Upper lobe of right lung (tissue), 1 donor: ENCODE data around the gene BMI1. TPM values are rescaled to one million over a fixed set of nuclear protein-coding genes. Genes with fewer than 3 reads are reported as not detected.

Experiments
- ATAC-seq: fragments of 200-7000 bp; cut with Tn5 transposase; one replicate; pipeline ENCODE4 v1.9.1; 2020; ENCODE audit warnings: mild to moderate bottlenecking, moderate library complexity
- DNase-seq: peaks from one replicate; pipeline ENCODE4 v3.0.0-alpha.2; 2020
- H3K27ac ChIP-seq: fragments of 200-600 bp; one replicate; pipeline ENCODE4 v1.8.0; 2022
- H3K27me3 ChIP-seq: fragments of 200-600 bp; one replicate; pipeline ENCODE4 v1.8.0; 2022; ENCODE audit warnings: mild to moderate bottlenecking
- H3K36me3 ChIP-seq: fragments of 200-600 bp; one replicate; pipeline ENCODE4 v1.8.0; 2022
- H3K4me1 ChIP-seq: fragments of 200-600 bp; one replicate; pipeline ENCODE4 v1.8.0; 2022
- H3K4me3 ChIP-seq: fragments of 200-600 bp; one replicate; pipeline ENCODE4 v1.8.0; 2022; ENCODE audit warnings: mild to moderate bottlenecking
- H3K9me3 ChIP-seq: fragments of 200-600 bp; one replicate; pipeline ENCODE4 v1.8.0; 2022
- intact Hi-C: fragments of 100-400 bp; cut with DNase I; formaldehyde crosslinking; loops from one replicate; pipeline ENCODE4 v1.11.0; 2022
- total RNA-seq: library from RNA; stranded (reverse); fragmentation: NEBNext Ultra II Directional; extraction: Animal tissue kit (Norgen Biotek cat#: 25700); gene quantifications from one replicate; pipeline ENCODE4 v1.2.1, GENCODE V29; 2021
- TF ChIP-seq, protein P1 (sequence below): fragments of 200-600 bp; IDR thresholded peaks from one replicate; pipeline ENCODE4 v1.8.0; 2022; ENCODE audit warnings: antibody characterized with exemption
- donor health status: DM: no; HTN: yes; CAD: no; lungs with severe emphysema.

Gene BMI1
- total RNA-seq, 1 donor from 2014 or later, result 50.9 TPM

DNA sequence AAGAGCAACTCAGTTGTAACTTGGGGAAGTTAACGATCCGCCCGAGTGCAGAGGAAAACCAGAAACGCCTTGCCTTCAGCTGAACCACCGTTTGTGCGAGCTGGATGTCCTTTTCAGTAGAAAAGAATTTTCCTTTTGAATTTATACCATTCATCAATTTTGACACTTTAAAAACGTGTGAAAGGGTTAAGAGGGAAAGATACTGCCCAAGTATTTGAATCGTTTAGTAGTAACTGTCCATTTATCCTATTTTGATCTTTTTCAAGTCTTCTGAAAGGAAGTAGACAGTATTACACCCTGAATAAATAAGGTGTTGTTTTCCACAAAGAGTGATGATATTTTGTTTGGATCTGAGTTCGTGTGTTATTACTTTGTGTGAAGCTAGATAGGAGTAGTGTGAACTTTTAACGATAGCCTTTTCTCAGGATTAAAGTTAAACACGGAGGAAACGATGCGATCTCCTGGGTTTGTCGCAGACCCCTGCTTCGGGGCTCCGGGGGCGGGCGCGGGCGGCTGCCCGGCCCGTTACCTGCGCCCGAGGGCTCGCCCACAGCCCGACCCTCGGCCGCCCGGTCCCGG, 830 bp upstream of the BMI1 start:
- TF ChIP-seq, protein P1, sequence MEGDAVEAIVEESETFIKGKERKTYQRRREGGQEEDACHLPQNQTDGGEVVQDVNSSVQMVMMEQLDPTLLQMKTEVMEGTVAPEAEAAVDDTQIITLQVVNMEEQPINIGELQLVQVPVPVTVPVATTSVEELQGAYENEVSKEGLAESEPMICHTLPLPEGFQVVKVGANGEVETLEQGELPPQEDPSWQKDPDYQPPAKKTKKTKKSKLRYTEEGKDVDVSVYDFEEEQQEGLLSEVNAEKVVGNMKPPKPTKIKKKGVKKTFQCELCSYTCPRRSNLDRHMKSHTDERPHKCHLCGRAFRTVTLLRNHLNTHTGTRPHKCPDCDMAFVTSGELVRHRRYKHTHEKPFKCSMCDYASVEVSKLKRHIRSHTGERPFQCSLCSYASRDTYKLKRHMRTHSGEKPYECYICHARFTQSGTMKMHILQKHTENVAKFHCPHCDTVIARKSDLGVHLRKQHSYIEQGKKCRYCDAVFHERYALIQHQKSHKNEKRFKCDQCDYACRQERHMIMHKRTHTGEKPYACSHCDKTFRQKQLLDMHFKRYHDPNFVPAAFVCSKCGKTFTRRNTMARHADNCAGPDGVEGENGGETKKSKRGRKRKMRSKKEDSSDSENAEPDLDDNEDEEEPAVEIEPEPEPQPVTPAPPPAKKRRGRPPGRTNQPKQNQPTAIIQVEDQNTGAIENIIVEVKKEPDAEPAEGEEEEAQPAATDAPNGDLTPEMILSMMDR, result no peak
- Histone ChIP-seq H3K4me1 (peaks cover 46% of the 10 kb centered on the region), H3K4me3 (peak overlapping the region; percentile 56), H3K27ac (peak overlapping the region; percentile 78), H3K9me3 (no peaks in the 10 kb centered on the region), H3K36me3 (no peaks in the 10 kb centered on the region), H3K27me3 (peaks cover 6% of the 10 kb centered on the region)
- DNase-seq (no peak), ATAC-seq (no peak)
- intact Hi-C loops, result no loop called here

DNA sequence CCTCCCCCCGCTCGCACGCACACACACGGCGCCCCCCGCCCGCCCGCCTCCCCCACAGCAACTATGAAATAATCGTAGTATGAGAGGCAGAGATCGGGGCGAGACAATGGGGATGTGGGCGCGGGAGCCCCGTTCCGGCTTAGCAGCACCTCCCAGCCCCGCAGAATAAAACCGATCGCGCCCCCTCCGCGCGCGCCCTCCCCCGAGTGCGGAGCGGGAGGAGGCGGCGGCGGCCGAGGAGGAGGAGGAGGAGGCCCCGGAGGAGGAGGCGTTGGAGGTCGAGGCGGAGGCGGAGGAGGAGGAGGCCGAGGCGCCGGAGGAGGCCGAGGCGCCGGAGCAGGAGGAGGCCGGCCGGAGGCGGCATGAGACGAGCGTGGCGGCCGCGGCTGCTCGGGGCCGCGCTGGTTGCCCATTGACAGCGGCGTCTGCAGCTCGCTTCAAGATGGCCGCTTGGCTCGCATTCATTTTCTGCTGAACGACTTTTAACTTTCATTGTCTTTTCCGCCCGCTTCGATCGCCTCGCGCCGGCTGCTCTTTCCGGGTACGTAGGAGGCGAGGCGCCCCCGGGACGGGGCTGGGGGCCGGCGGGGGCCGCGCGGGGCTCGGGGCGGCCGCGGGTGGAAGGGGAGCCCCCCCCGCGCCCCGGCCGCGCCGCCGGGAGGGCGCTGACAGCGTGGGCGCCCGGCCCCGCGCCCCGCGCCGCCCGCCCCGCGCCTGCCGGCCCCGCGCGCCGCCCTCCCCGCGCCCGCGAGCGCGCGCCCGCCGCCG, 441 bp downstream of the BMI1 start:
- ATAC-seq (peak; percentile 59), DNase-seq (peak; percentile 87)
- Histone ChIP-seq H3K27me3 (peaks cover 6% of the 10 kb centered on the region), H3K27ac (peak overlapping the region; percentile 95), H3K36me3 (no peaks in the 10 kb centered on the region), H3K9me3 (no peaks in the 10 kb centered on the region), H3K4me1 (peaks cover 47% of the 10 kb centered on the region), H3K4me3 (peak overlapping the region; percentile 90)
- intact Hi-C loops, result no loop called here
- TF ChIP-seq, protein P1, result no peak

DNA sequence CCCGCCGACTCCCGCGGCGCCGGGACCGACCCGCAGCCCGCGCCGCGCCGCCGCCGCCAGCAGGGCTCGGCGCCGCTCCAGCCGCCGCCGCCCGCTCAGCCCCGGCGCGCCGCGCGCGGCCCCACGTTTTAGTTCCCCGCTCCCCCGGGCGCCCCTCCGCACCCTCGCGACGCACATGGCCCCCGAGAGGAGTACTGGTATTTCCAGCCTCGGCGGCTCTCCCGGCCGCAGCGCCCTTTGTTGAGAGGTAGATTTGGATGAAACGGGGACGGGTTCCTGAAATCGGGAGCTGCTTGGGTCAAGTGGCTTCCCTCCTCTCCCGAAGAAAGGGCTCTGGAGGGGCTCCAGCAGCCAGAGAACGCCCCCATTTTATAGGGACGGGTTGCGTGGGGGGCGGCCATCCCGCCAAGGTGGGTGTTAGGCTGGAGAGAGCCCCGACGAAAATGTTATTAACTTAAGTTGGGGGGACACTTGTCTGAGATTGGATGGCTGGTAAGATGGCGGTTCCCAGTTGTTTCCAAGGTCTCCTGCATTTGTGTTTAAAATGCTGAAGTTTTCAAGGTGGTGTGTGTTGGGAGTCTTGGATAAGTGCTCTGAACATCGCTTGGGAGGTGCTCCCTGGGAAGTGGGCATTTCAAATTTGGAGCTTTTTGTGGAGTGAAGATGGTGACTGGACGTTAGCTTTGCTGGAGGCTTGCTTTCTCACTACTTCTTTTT, 1.2 kb downstream of the BMI1 start:
- TF ChIP-seq, protein P1, result no peak
- H3K9me3 ChIP-seq, result no peaks in the 10 kb centered on the region
- H3K4me3 ChIP-seq, result peak overlapping the region; percentile 78
- peaks cover 6% of the 10 kb centered on the region for H3K27me3 ChIP-seq
- no peak overlapping the region for H3K27ac ChIP-seq
- ATAC-seq, result no peak
- H3K4me1 ChIP-seq, result peaks cover 45% of the 10 kb centered on the region
- intact Hi-C loops, result no loop called here
- DNase-seq, result peak; percentile 74
- peaks cover 6% of the 10 kb centered on the region for H3K36me3 ChIP-seq

DNA sequence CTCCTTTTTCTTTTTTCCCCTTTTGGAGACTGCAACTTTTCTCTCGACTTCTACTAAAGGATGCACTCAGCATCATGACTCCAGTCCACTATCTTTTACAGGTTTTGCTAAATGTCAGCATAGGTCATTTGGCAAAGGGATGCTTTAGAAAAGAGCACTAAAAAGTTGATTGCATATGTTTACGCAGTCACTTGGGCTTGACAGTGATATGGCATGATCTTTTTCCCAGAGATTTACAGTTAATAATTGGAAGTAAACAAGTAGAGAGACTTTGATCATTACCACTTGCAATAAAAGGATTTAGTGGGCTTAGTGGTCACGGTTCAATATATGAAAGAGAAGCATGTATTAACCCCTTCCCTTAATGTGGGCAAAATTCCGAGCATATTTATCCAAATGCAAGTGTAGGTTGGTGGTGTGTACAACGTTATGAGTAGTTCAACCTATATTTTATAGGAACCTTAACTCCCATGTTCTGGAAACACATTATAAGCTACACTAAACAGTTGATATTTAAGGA, 1.8 kb downstream of the BMI1 start:
- H3K4me3 ChIP-seq, result peak overlapping the region; percentile 78
- H3K36me3 ChIP-seq, result peaks cover 11% of the 10 kb centered on the region
- TF ChIP-seq, protein P1, result no peak
- H3K27ac ChIP-seq, result no peak overlapping the region
- H3K9me3 ChIP-seq, result no peaks in the 10 kb centered on the region
- intact Hi-C loops, result no loop called here
- H3K4me1 ChIP-seq, result peaks cover 39% of the 10 kb centered on the region
- no peak for ATAC-seq
- no peak for DNase-seq
- peaks cover 6% of the 10 kb centered on the region for H3K27me3 ChIP-seq

DNA sequence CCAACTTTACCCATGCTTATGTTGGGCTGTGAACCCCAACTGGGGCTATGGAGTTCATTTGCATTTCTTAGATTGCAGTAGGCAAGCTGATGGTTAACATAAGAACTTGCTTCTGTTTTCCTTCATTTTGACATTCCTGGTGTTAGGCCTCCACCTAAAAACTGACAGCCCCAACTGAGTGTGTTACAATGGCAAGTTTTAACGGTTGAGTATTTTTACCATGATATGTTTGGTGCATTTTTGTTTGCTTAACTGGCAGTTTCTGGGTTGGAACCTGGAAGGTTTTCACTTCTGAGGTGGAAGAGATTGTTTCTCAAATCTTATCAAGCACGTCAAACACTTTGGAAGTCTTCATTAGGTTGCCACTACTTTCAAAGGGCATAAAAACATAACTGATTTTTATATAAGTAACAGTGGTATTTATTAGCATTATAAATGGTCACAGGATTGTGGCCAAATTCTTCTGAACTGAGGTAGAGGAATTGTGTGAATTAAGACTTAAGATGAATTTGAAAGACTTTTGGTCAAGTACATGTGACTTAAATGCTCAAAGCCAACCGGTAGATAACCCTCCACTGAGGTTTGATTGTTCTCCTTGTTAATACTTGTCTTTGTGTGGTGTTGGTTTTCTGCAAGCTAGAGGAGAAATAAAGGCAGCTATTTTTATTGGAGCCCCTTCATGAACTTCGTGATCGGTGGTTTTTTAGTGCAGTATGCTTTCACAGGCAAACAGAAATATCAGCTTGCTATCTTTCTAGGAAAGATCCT, 2.8 kb downstream of the BMI1 start:
- intact Hi-C loops, result no loop called here
- Histone ChIP-seq H3K4me1 (peaks cover 37% of the 10 kb centered on the region), H3K27me3 (peaks cover 6% of the 10 kb centered on the region), H3K4me3 (no peak overlapping the region), H3K27ac (no peak overlapping the region), H3K36me3 (peaks cover 15% of the 10 kb centered on the region), H3K9me3 (no peaks in the 10 kb centered on the region)
- ATAC-seq, result no peak
- TF ChIP-seq, protein P1, result no peak
- DNase-seq, result no peak
